Stimulated activated CD4-positive, alpha-beta T cell treated with anti-CD3 and anti-CD28 coated beads, Interleukin-1b, Interleukin-23, amount 100 ng/mL, for 48 hours (primary cell): ENCODE results near the gene EVA1B.

Experiments
- DNase-seq: peaks from one replicate; pipeline ENCODE4 v3.0.0-alpha.2; 2020

Gene EVA1B

DNA sequence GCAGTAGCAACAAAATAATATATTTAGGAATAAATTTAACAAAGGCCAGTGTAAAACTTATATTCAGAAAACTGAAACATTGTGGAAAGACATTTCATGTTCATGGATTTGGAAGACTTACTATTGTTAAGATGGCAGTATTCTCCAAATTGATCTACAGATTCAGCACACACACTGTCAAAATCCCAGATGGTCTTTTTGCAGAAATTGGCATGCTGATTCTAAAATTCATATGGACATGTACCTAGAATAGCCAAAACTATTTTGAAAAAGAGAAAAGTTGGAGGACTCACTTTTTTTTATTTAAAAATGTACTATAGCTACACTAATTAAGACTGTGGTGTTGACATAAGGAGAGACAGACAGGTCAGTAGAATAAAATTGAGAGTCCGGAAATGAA is 49.2 kb downstream of the EVA1B start:
- DNase-seq, result no peak

DNA sequence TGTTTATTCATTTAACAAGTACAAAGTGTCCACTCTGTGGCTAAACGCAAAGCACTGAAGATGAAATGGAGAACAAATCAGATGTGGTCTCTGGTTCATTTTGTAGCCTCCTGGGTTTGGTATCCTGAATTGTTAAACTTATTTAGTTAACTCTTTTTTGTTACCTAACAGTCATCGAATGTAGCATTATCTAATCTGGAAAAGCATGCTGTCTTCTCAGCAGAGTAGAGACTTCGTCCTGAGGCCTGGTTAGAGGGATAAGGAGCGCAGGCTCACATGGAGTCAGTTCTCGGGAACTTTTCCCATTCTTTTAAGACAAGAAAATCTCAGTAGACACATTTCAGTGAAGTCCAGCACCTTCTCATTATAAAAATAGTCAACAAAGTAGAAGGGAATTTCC is 50.4 kb downstream of the EVA1B start:
- DNase-seq, result no peak
